ENCODE measurements around the gene CLIP3. TPM values are rescaled to one million over a fixed set of nuclear protein-coding genes. Genes with fewer than 3 reads are reported as not detected.
A peak's percentile ranks its signal among the peaks of the same experiment; 100 is the strongest.
"Not testable (repeated sequence)": the region's sequence is repeated elsewhere in the genome, so short reads cannot be mapped to it uniquely, and the experiment has no call there.

CLIP3 gene
- polyA plus RNA-seq, 3 donors = 47.2 to 49.8 (median 48.5) TPM

- DNase-seq (ENCODE audit: low read depth in 3 of 3, low spot score in 2 of 3) = no peak
Measured at GRCh38 chr19:36049080-36049698, 16.5 kb upstream of the CLIP3 start.

GRCh38 chr19:36047835-36048234 is 15.2 kb upstream of the CLIP3 start:
- DNase-seq (ENCODE audit: low read depth in 3 of 3, low spot score in 2 of 3) = no peak

GRCh38 chr19:36046443-36047050 is 13.9 kb upstream of the CLIP3 start:
- no peak for DNase-seq (ENCODE audit: low read depth in 3 of 3, low spot score in 2 of 3)

- no peak for DNase-seq (ENCODE audit: low read depth in 3 of 3, low spot score in 2 of 3)
Measured at GRCh38 chr19:36043952-36044351, 11.3 kb upstream of the CLIP3 start.

- no peak for DNase-seq (ENCODE audit: low read depth in 3 of 3, low spot score in 2 of 3)
Measured at GRCh38 chr19:36041831-36042230, 9.2 kb upstream of the CLIP3 start.

GRCh38 chr19:36041092-36041491 is 8.4 kb upstream of the CLIP3 start:
- DNase-seq (ENCODE audit: low read depth in 3 of 3, low spot score in 2 of 3) = not testable (repeated sequence)

- no peak for DNase-seq (ENCODE audit: low read depth in 3 of 3, low spot score in 2 of 3)
Measured at GRCh38 chr19:36040495-36040894, 7.8 kb upstream of the CLIP3 start.

GRCh38 chr19:36031308-36031707 is 1.4 kb downstream of the CLIP3 start:
- no peak for DNase-seq (ENCODE audit: low read depth in 3 of 3, low spot score in 2 of 3)

- no peak for DNase-seq (ENCODE audit: low read depth in 3 of 3, low spot score in 2 of 3)
Measured at GRCh38 chr19:36030264-36031148, 2.2 kb downstream of the CLIP3 start.

GRCh38 chr19:36028313-36029041 is 4.2 kb downstream of the CLIP3 start:
- no peak for DNase-seq (ENCODE audit: low read depth in 3 of 3, low spot score in 2 of 3)

- no peak for DNase-seq (ENCODE audit: low read depth in 3 of 3, low spot score in 2 of 3)
Measured at GRCh38 chr19:36027696-36028095, 5.0 kb downstream of the CLIP3 start.

- no peak for DNase-seq (ENCODE audit: low read depth in 3 of 3, low spot score in 2 of 3)
Measured at GRCh38 chr19:36026091-36026876, 6.4 kb downstream of the CLIP3 start.

- no peak for DNase-seq (ENCODE audit: low read depth in 3 of 3, low spot score in 2 of 3)
Measured at GRCh38 chr19:36025541-36025940, 7.1 kb downstream of the CLIP3 start.

GRCh38 chr19:36023432-36023831 is 9.2 kb downstream of the CLIP3 start:
- DNase-seq (ENCODE audit: low read depth in 3 of 3, low spot score in 2 of 3) = no peak

GRCh38 chr19:36019061-36019670 is 13.5 kb downstream of the CLIP3 start:
- DNase-seq (ENCODE audit: low read depth in 3 of 3, low spot score in 2 of 3) = no peak

GRCh38 chr19:36014012-36014924 is 18.4 kb downstream of the CLIP3 start, which contains the start of gene ALKBH6:
ALKBH6 (minus strand) TSS chr19:36014213; CDS start chr19:36013397, 816 bp downstream.
- DNase-seq (ENCODE audit: low read depth in 3 of 3, low spot score in 2 of 3) = peak; percentile 86 to 96 (median 93)

- DNase-seq (ENCODE audit: low read depth in 3 of 3, low spot score in 2 of 3) = no peak
Measured at GRCh38 chr19:36013280-36014011, 19.2 kb downstream of the CLIP3 start.

- DNase-seq (ENCODE audit: low read depth in 3 of 3, low spot score in 2 of 3) = no peak
Measured at GRCh38 chr19:36010402-36010801, 22.3 kb downstream of the CLIP3 start.

All from right renal cortex interstitium (tissue), 3 donors.